ENCODE results near the gene TTLL13. TPM values are rescaled to one million over a fixed set of nuclear protein-coding genes. Genes with fewer than 3 reads are reported as not detected.
"Not testable (repeated sequence)": the region's sequence is repeated elsewhere in the genome, so short reads cannot be mapped to it uniquely, and the experiment has no call there.

The TTLL13 gene
- total RNA-seq, 4 donors from 2014 or later: 0.32 to 0.42 TPM; not detected in 2

DNA sequence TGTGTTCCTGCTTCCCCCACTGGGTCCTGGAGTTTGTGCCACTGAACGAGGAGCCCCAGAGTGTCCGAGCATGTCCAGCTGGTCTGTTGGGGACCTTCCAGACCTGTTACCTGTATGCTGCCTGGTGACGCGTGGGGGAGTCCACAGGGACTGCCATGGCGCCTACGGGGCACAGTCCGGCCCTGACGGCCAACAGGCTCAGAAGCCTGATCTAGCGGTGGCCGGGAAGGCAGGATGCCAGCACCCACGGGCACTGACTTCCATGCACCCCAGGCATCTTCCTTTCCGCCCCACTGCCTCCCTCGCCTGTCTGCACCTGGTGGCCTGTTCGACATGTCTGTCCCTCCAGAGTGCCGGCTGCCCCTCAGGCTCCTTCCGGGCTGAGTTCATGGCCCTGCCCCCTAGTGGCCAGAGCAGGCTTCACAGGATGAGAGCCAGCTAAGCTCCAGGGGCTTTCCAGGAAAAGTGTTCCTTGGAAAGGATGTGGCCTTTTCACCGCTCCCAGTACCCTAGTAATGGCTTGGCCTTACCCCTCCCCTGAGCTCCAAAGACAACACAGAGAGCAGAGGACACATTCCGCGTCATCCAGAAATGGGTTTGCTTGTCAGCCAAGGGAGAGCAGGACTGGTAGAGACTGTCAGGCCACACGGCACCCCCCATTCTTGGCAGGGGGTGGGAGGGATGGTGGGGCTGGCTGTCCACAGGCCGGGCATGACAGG lies 51.8 kb downstream of the TTLL13 start:
- TF ChIP-seq, protein P1, sequence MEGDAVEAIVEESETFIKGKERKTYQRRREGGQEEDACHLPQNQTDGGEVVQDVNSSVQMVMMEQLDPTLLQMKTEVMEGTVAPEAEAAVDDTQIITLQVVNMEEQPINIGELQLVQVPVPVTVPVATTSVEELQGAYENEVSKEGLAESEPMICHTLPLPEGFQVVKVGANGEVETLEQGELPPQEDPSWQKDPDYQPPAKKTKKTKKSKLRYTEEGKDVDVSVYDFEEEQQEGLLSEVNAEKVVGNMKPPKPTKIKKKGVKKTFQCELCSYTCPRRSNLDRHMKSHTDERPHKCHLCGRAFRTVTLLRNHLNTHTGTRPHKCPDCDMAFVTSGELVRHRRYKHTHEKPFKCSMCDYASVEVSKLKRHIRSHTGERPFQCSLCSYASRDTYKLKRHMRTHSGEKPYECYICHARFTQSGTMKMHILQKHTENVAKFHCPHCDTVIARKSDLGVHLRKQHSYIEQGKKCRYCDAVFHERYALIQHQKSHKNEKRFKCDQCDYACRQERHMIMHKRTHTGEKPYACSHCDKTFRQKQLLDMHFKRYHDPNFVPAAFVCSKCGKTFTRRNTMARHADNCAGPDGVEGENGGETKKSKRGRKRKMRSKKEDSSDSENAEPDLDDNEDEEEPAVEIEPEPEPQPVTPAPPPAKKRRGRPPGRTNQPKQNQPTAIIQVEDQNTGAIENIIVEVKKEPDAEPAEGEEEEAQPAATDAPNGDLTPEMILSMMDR (IDR thresholded peaks at IDR 0.05): peak; percentile 47 to 88 (median 51)
- no peak for TF ChIP-seq POLR2AphosphoS5 (IDR thresholded peaks at IDR 0.05)
- WGBS: 81% methylated on average over 17 of the region's 21 CpGs
- intact Hi-C loops (cut with DNase I): no loop called here
- Histone ChIP-seq H3K4me3 (no peak overlapping the region), H3K27ac (replicated peaks in 1 of 4) (no peak overlapping the region), H3K36me3 (no peaks in the 10 kb centered on the region), H3K9me3 (no peaks in the 10 kb centered on the region), H3K4me1 (peaks cover 4 to 13% (median 6%) of the 10 kb centered on the region in 4 donors), H3K27me3 (no peaks in the 10 kb centered on the region)
- no peak for DNase-seq (ENCODE audit: extremely low spot score)

DNA sequence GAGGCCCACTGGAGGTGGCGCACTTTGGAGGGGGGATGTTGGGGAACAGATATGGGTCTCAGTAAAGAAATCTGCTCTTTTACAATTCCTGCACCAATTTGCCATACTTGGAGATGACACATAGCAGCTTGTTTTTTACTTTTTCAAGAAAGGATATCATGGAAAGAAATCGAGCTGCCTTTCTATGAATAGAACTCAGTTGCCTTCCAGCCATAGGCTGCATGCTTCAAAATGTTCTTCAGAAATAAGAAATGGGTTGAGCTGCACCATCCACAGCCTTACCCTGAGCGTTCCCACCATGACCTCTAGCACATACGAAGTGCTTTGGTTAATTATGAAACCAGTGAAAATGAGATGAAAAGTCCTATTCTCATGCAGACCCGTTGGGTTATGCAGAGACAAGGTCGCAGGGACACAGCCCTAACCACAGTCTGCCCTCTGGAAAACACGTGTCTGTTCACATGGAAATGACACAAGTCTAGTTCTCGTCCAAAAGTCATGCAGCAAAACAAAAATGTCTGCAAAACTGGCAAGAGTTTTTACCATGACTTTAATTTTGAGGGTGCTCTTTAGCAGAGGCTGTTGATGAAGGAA lies 52.4 kb downstream of the TTLL13 start:
- Histone ChIP-seq H3K4me3 (no peak overlapping the region), H3K36me3 (no peaks in the 10 kb centered on the region), H3K9me3 (no peaks in the 10 kb centered on the region), H3K27ac (replicated peaks in 1 of 4) (no peak overlapping the region), H3K4me1 (peaks cover 4 to 13% (median 6%) of the 10 kb centered on the region in 4 donors), H3K27me3 (no peaks in the 10 kb centered on the region)
- DNase-seq (ENCODE audit: extremely low spot score): no peak
- TF ChIP-seq EP300 (IDR thresholded peaks at IDR 0.05) (no peak), POLR2AphosphoS5 (IDR thresholded peaks at IDR 0.05) (no peak), POLR2A (IDR thresholded peaks at IDR 0.05; ENCODE audit: low read depth) (no peak)
- TF ChIP-seq, protein P1 (IDR thresholded peaks at IDR 0.05): no peak
- WGBS: 79% methylated on average over 8 of the region's 8 CpGs
- intact Hi-C loops (cut with DNase I): no loop called here

DNA sequence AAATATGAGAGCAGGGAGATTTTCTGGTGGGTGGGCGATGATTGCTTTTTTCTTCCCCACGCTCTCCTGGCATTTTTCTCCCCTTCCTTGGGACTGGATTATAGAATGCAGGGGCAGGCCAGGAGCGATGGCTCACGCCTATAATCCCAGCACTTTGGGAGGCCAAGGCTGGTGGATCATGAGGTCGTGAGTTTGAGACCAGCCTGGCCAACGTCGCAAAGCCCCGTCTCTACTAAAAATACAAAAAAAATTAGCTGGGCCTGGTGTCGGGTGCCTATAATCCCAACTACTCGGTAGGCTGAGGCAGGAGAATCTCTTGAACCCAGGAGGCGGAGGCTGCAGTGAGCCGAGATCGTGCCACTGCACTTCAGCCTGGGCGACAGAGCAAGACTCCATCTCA lies 56.0 kb downstream of the TTLL13 start:
- intact Hi-C loops (cut with DNase I): not testable (repeated sequence)
- H3K4me1 ChIP-seq: peaks cover 4 to 13% (median 6%) of the 10 kb centered on the region in 4 donors
- WGBS: 96% methylated on average over 14 of the region's 14 CpGs

DNA sequence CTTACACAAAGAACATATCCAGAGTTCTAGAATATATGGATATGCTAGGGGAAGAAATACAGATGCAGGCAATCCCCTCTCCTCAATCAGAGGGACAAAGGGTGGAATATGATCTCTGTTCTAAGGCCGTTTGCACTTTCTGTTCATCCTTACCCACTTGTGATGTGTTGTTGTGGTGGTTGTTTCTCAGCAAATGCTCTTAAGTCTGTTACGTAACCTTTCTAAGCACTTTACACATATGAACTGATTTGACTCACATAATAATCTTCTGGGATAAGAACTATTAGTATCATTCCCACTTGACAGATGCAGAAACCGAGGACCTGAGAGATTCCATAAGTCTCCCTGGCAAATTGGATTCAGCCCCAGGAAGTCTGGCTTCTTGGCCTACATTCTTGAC lies 56.6 kb downstream of the TTLL13 start:
- Histone ChIP-seq H3K4me1 (peaks cover 3 to 12% (median 5%) of the 10 kb centered on the region in 4 donors), H3K36me3 (no peaks in the 10 kb centered on the region), H3K9me3 (no peaks in the 10 kb centered on the region), H3K4me3 (no peak overlapping the region), H3K27me3 (no peaks in the 10 kb centered on the region), H3K27ac (replicated peaks in 1 of 4) (no peak overlapping the region)
- TF ChIP-seq POLR2A (IDR thresholded peaks at IDR 0.05; ENCODE audit: low read depth) (no peak), POLR2AphosphoS5 (IDR thresholded peaks at IDR 0.05) (no peak)
- TF ChIP-seq, protein P1 (IDR thresholded peaks at IDR 0.05): no peak
- DNase-seq (ENCODE audit: extremely low spot score): no peak
- WGBS: 78% methylated on average over 3 of the region's 3 CpGs
- intact Hi-C loops (cut with DNase I): no loop called here

More for the DNA sequence above, 56.0 kb downstream of the TTLL13 start:
- H3K4me3 ChIP-seq; DNase-seq (ENCODE audit: extremely low spot score); H3K27ac ChIP-seq (replicated peaks in 1 of 4); H3K27me3 ChIP-seq; H3K36me3 ChIP-seq; H3K9me3 ChIP-seq: not testable (repeated sequence)

DNA sequence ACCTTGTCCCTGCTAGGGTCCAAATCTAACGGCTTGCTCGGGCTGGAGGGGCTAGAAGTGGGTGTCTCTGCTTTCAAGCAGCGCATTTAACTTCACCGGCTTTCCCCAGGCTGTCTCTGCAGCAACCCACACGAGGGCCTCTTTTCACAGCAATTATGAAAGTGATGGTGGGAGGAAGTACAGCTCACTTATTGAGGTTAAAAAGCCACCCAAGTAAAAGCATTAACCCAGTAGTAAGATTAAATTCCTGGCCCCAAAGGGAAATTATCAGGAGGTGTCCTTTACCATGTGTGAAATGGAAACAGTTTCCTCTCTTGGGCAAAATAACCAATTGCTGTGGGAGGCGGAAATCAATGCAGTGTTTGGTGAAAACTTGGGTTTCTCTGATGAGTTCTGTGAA lies 57.2 kb downstream of the TTLL13 start:
- TF ChIP-seq POLR2A (IDR thresholded peaks at IDR 0.05; ENCODE audit: low read depth): no peak
- no peak for TF ChIP-seq POLR2AphosphoS5 (IDR thresholded peaks at IDR 0.05)
- Histone ChIP-seq H3K4me1 (peaks cover 0 to 6% (median 2%) of the 10 kb centered on the region in 4 donors), H3K4me3 (no peak overlapping the region), H3K27ac (replicated peaks in 1 of 4) (no peak overlapping the region), H3K36me3 (no peaks in the 10 kb centered on the region), H3K9me3 (no peaks in the 10 kb centered on the region), H3K27me3 (no peaks in the 10 kb centered on the region)
- intact Hi-C loops (cut with DNase I): no loop called here
- WGBS: 64% methylated on average over 6 of the region's 6 CpGs
- DNase-seq (ENCODE audit: extremely low spot score): no peak

All from esophagus muscularis mucosa (tissue), 4 donors.